Measurements from ENCODE around the gene HOXA10.
A peak's percentile ranks its signal among the peaks of the same experiment; 100 is the strongest.

Gene HOXA10

DNA sequence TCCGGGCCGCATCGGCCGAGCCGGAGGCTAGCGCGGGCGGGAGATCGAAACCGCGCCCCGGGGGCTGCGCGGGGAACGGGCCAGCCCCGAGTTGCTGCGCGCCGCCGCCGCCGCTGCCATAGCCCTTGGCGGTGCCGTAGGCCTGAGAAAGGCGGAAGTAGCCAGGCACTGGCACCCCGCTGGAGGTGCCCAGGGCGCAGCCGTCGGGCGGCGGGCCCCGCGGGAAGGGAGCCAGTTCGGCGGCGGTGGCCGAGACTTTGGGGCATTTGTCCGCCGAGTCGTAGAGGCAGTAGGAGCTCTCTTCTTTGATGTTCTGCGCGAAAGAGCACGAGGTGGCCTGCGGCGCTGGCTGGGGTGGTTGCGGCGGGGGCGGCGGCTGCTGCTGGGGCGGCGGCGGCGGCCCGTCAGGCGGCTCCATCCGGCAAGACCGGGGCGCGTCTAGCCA lies 587 bp downstream of the HOXA10 start:
- Histone ChIP-seq H3K27me3 (replicated peaks; ENCODE audit: control insufficient read depth, insufficient read depth, low read length) (no peaks in the 10 kb centered on the region), H3K9ac (ENCODE audit: low read length) (peak overlapping the region; percentile 93), H3K4me3 (ENCODE audit: low read length) (peak overlapping the region; percentile 94), H3K36me3 (ENCODE audit: control insufficient read depth, insufficient read depth, low read length, severe bottlenecking) (no peaks in the 10 kb centered on the region), H3K4me1 (ENCODE audit: control insufficient read depth, insufficient read depth, low read length) (peaks cover 50% of the 10 kb centered on the region), H3K9me3 (ENCODE audit: control insufficient read depth, low read length) (no peaks in the 10 kb centered on the region)
- no peak for DNase-seq (ENCODE audit: low read depth)

DNA sequence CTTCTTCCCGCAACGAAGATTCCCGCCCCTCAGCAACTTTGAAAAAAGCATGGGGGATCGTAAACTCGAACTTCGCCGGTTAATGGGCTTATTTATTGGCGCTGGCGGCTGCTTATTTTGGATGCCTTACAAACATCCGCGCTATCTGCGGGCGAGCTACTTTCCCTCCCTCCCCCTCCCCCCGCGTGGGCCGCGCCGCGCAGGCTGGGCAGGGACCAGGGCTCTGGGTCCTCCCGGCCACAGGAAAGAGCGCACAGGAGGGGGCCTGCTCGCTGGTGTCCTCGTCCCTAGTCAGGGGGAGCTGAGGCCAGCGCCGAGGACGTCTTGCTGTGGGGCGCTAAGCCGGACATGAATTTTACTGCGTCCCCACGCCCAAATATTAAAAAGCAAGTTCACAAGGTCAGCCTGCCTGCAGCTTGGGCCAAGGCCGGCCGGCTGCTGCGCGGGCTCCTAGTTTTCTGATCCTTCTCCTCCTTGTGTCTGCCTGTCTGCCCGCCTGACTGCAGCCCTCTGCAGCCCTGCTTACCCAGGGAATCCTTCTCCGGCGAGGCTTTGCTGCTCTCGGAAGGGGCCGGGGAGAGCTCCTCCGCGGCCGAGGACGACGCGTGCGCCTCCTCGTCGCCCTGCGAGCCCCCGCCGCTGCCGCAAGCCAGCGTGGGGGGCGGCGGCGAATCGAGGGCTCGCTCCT lies 1.2 kb downstream of the HOXA10 start:
- peak overlapping the region; percentile 94 for H3K4me3 ChIP-seq (ENCODE audit: low read length)
- no peaks in the 10 kb centered on the region for H3K9me3 ChIP-seq (ENCODE audit: control insufficient read depth, low read length)
- peak overlapping the region; percentile 93 for H3K9ac ChIP-seq (ENCODE audit: low read length)
- H3K36me3 ChIP-seq (ENCODE audit: control insufficient read depth, insufficient read depth, low read length, severe bottlenecking) = no peaks in the 10 kb centered on the region
- DNase-seq (ENCODE audit: low read depth) = no peak
- H3K4me1 ChIP-seq (ENCODE audit: control insufficient read depth, insufficient read depth, low read length) = peaks cover 51% of the 10 kb centered on the region
- no peaks in the 10 kb centered on the region for H3K27me3 ChIP-seq (replicated peaks; ENCODE audit: control insufficient read depth, insufficient read depth, low read length)

GRCh38 chr7:27172315-27172774 lies 1.8 kb downstream of the HOXA10 start:
- H3K27me3 ChIP-seq (replicated peaks; ENCODE audit: control insufficient read depth, insufficient read depth, low read length) = no peaks in the 10 kb centered on the region
- peaks cover 51% of the 10 kb centered on the region for H3K4me1 ChIP-seq (ENCODE audit: control insufficient read depth, insufficient read depth, low read length)
- H3K36me3 ChIP-seq (ENCODE audit: control insufficient read depth, insufficient read depth, low read length, severe bottlenecking) = no peaks in the 10 kb centered on the region
- no peaks in the 10 kb centered on the region for H3K9me3 ChIP-seq (ENCODE audit: control insufficient read depth, low read length)
- peak overlapping the region; percentile 93 for H3K9ac ChIP-seq (ENCODE audit: low read length)
- DNase-seq (ENCODE audit: low read depth) = no peak
- peak overlapping the region; percentile 94 for H3K4me3 ChIP-seq (ENCODE audit: low read length)

GRCh38 chr7:27171637-27172314 lies 2.3 kb downstream of the HOXA10 start:
- H3K36me3 ChIP-seq (ENCODE audit: control insufficient read depth, insufficient read depth, low read length, severe bottlenecking) = no peaks in the 10 kb centered on the region
- no peak for DNase-seq (ENCODE audit: low read depth)
- peaks cover 49% of the 10 kb centered on the region for H3K4me1 ChIP-seq (ENCODE audit: control insufficient read depth, insufficient read depth, low read length)
- no peaks in the 10 kb centered on the region for H3K27me3 ChIP-seq (replicated peaks; ENCODE audit: control insufficient read depth, insufficient read depth, low read length)
- peak overlapping the region; percentile 94 for H3K4me3 ChIP-seq (ENCODE audit: low read length)
- H3K9ac ChIP-seq (ENCODE audit: low read length) = peak overlapping the region; percentile 93
- H3K9me3 ChIP-seq (ENCODE audit: control insufficient read depth, low read length) = no peaks in the 10 kb centered on the region

GRCh38 chr7:27171325-27171636 lies 2.8 kb downstream of the HOXA10 start:
- Histone ChIP-seq H3K9ac (ENCODE audit: low read length) (peak overlapping the region; percentile 93), H3K36me3 (ENCODE audit: control insufficient read depth, insufficient read depth, low read length, severe bottlenecking) (no peaks in the 10 kb centered on the region), H3K4me3 (ENCODE audit: low read length) (peak overlapping the region; percentile 94), H3K9me3 (ENCODE audit: control insufficient read depth, low read length) (no peaks in the 10 kb centered on the region), H3K4me1 (ENCODE audit: control insufficient read depth, insufficient read depth, low read length) (peaks cover 49% of the 10 kb centered on the region), H3K27me3 (replicated peaks; ENCODE audit: control insufficient read depth, insufficient read depth, low read length) (no peaks in the 10 kb centered on the region)
- no peak for DNase-seq (ENCODE audit: low read depth)

- no peaks in the 10 kb centered on the region for H3K9me3 ChIP-seq (ENCODE audit: control insufficient read depth, low read length)
- H3K27me3 ChIP-seq (replicated peaks; ENCODE audit: control insufficient read depth, insufficient read depth, low read length) = no peaks in the 10 kb centered on the region
- peak overlapping the region; percentile 93 for H3K9ac ChIP-seq (ENCODE audit: low read length)
- peak overlapping the region; percentile 94 for H3K4me3 ChIP-seq (ENCODE audit: low read length)
- H3K36me3 ChIP-seq (ENCODE audit: control insufficient read depth, insufficient read depth, low read length, severe bottlenecking) = no peaks in the 10 kb centered on the region
- DNase-seq (ENCODE audit: low read depth) = no peak
- H3K4me1 ChIP-seq (ENCODE audit: control insufficient read depth, insufficient read depth, low read length) = peaks cover 49% of the 10 kb centered on the region
Observed at GRCh38 chr7:27170426-27171324, 3.4 kb downstream of the HOXA10 start.

DNA sequence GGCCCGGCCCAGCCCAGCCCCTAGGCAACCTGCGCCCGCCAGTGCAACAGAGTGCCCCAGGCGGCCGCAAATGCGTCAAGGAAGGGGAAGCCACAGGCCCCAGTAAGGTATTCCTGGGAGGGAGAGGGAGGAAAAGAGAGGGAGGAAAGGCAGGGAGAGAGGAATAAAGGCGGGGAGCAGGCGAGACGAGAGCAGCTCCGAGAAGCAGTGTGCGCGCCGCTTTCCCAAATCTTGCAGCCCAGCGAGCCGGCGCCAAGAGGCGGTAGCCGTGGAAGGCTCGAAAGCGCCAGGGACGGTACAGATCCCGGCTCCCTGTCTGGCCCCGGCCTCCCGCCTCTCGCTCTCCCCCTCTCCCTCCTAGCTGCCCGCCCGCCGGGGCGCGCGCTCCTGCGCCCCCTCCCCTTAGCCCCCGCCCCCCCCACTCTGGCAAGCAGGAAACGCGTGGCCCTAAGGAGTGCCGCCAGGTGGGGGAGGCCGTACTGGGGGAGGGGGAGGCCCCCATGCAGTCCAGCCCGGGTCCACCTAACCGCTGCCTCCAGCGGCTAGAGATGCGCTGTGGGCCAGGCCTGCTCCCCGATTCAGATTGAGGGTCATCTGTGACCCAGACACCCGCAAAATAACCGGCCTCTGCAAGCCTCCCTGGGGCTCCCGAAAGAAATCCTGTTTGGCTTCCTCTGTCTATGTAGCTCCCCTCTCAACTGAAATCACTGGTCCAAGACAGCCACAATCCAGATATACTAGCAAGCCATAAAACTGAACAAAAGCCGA lies 4.3 kb downstream of the HOXA10 start:
- H3K9me3 ChIP-seq (ENCODE audit: control insufficient read depth, low read length) = no peaks in the 10 kb centered on the region
- no peaks in the 10 kb centered on the region for H3K27me3 ChIP-seq (replicated peaks; ENCODE audit: control insufficient read depth, insufficient read depth, low read length)
- H3K4me3 ChIP-seq (ENCODE audit: low read length) = peak overlapping the region; percentile 94
- H3K36me3 ChIP-seq (ENCODE audit: control insufficient read depth, insufficient read depth, low read length, severe bottlenecking) = no peaks in the 10 kb centered on the region
- H3K9ac ChIP-seq (ENCODE audit: low read length) = peak overlapping the region; percentile 93
- no peak for DNase-seq (ENCODE audit: low read depth)
- H3K4me1 ChIP-seq (ENCODE audit: control insufficient read depth, insufficient read depth, low read length) = peaks cover 42% of the 10 kb centered on the region

- H3K4me3 ChIP-seq (ENCODE audit: low read length) = peak overlapping the region; percentile 94
- DNase-seq (ENCODE audit: low read depth) = no peak
- H3K27me3 ChIP-seq (replicated peaks; ENCODE audit: control insufficient read depth, insufficient read depth, low read length) = no peaks in the 10 kb centered on the region
Observed at GRCh38 chr7:27168265-27168947, 5.7 kb downstream of the HOXA10 start.

DNA sequence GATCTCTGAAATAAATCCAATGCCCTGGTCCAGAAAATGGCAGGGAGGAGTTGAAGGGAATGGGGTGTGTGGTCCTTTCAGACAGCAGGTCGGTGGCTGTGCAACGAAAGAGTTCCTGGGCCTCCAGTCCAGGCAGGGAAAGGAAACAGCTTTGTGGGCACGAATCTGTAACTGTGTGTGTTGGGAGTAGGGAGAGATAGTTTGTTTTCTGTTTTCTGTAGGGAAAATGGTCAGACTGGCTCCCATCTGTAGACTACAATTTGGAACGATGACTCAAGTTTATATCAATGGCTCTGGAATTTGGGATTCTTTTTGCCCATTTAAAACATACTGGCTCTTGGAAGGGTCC lies 6.2 kb downstream of the HOXA10 start:
- Histone ChIP-seq H3K4me1 (ENCODE audit: control insufficient read depth, insufficient read depth, low read length) (peaks cover 41% of the 10 kb centered on the region), H3K9me3 (ENCODE audit: control insufficient read depth, low read length) (no peaks in the 10 kb centered on the region), H3K4me3 (ENCODE audit: low read length) (peak overlapping the region; percentile 94), H3K36me3 (ENCODE audit: control insufficient read depth, insufficient read depth, low read length, severe bottlenecking) (peaks cover 3% of the 10 kb centered on the region), H3K27me3 (replicated peaks; ENCODE audit: control insufficient read depth, insufficient read depth, low read length) (no peaks in the 10 kb centered on the region), H3K9ac (ENCODE audit: low read length) (peak overlapping the region; percentile 93)
- no peak for DNase-seq (ENCODE audit: low read depth)

More at GRCh38 chr7:27168265-27168947, 5.7 kb downstream of the HOXA10 start:
- H3K36me3 ChIP-seq (ENCODE audit: control insufficient read depth, insufficient read depth, low read length, severe bottlenecking) = no peaks in the 10 kb centered on the region
- H3K4me1 ChIP-seq (ENCODE audit: control insufficient read depth, insufficient read depth, low read length) = peaks cover 39% of the 10 kb centered on the region
- no peaks in the 10 kb centered on the region for H3K9me3 ChIP-seq (ENCODE audit: control insufficient read depth, low read length)
- H3K9ac ChIP-seq (ENCODE audit: low read length) = peak overlapping the region; percentile 93

Data from adipocyte (in vitro differentiated cells).